K562 (cell line): ENCODE results near the gene SDCCAG8. TPM values are rescaled to one million over a fixed set of nuclear protein-coding genes. Genes with fewer than 3 reads are reported as not detected.
A peak's percentile ranks its signal among the peaks of the same experiment; 100 is the strongest.

Source experiments
- ATAC-seq: fragments of 200-7000 bp; cut with Tn5 transposase; 3 replicates; pipeline ENCODE4 v1.9.1; 2020; ENCODE audit warnings: moderate library complexity
- BruUV-seq: library from RNA; stranded (reverse); fragments of 400-500 nt; replicated peaks from 2 replicates; lab custom pipeline; 2021; lab: Mats Ljungman, UMichigan
- CTCF ChIA-PET: fragments of 300-600 bp; formaldehyde crosslinking; extraction: SDS; loops from one replicate; lab custom pipeline; 2021; ENCODE audit warnings: low intra/inter-chr PET ratio; lab: Yijun Ruan, JAX
- POLR2A ChIA-PET: fragments of 300-600, 350-650 bp; sonication (Branson Sonifier 250); formaldehyde crosslinking; extraction: SDS; loops from one replicate; lab custom pipeline; 2021; ENCODE audit warnings: antibody characterized with exemption, inconsistent platforms; lab: Yijun Ruan, JAX
- DNase-seq, 4 experiments: peaks; one replicate each; pipeline versions ENCODE4 v3.0.0 to v3.0.0-alpha.2; 2011 to 2018; ENCODE audit warnings: low spot score in 3 of 4, mixed read lengths in 3 of 4; ENCODE audit errors: extremely low read depth in 1 of 4
- FAIRE-seq: peaks from 2 replicates; lab custom pipeline; 2011; peaks lifted over from hg19 to GRCh38; lab: Jason Lieb, UNC
- H2AFZ ChIP-seq: 2 replicates; pipeline ENCODE4 v1.6.0; 2011; ENCODE audit warnings: low read depth, low read length, control low read depth, inconsistent platforms
- H3K27ac ChIP-seq: fragments of 200-600 bp; 3 replicates; pipeline ENCODE4 v1.8.0; 2011; ENCODE audit warnings: low read depth, mild to moderate bottlenecking, control low read depth, inconsistent platforms, low read length, moderate library complexity, mixed read lengths; ENCODE audit errors: extremely low read depth
- H3K27me3 ChIP-seq, 2 experiments: fragments of 300-600 bp in 1 of 2; 2 replicates in 1 of 2; 3 replicates in 1 of 2; pipeline versions ENCODE4 v1.6.0 to v1.8.0; 2011; ENCODE audit warnings: inconsistent platforms in 2 of 2, low read length in 2 of 2, mild to moderate bottlenecking in 1 of 2, mixed read lengths in 1 of 2, moderate library complexity in 1 of 2; ENCODE audit not compliant: control insufficient read depth in 2 of 2, insufficient read depth in 2 of 2
- H3K36me3 ChIP-seq: fragments of 300-600 bp; 3 replicates; pipeline ENCODE4 v1.8.0; 2011; ENCODE audit warnings: mild to moderate bottlenecking, low read length, inconsistent platforms; ENCODE audit not compliant: control insufficient read depth, insufficient read depth
- H3K4me1 ChIP-seq, 2 experiments: fragments of 200-600 bp in 1 of 2; replicated peaks in 1 of 2; 2 replicates in 1 of 2; 3 replicates in 1 of 2; pipeline versions ENCODE4 v1.5.1 to v1.8.0; 2011; ENCODE audit warnings: inconsistent platforms in 2 of 2, low read length in 2 of 2, mild to moderate bottlenecking in 1 of 2, mixed read lengths in 1 of 2, moderate library complexity in 1 of 2; ENCODE audit not compliant: control insufficient read depth in 2 of 2, insufficient read depth in 2 of 2
- H3K4me2 ChIP-seq: 2 replicates; pipeline ENCODE4 v1.6.1; 2011; ENCODE audit warnings: low read length, control low read depth, inconsistent platforms, mixed read lengths; ENCODE audit not compliant: insufficient read depth
- H3K4me3 ChIP-seq: fragments of 200-600 bp; sonication (generic), shearing (Covaris generic); 2 replicates; pipeline ENCODE4 v1.5.1; 2016; ENCODE audit warnings: control low read depth, inconsistent platforms
- H3K79me2 ChIP-seq: fragments of 200-600 bp; 3 replicates; pipeline ENCODE4 v1.8.0; 2011; ENCODE audit warnings: low read length, inconsistent platforms; ENCODE audit not compliant: control insufficient read depth, insufficient read depth
- H3K9ac ChIP-seq, 2 experiments: 2 replicates each; pipeline versions ENCODE4 v1.6.0 to v1.6.1; 2011; ENCODE audit warnings: low read depth in 2 of 2, low read length in 2 of 2, control low read depth in 1 of 2, inconsistent platforms in 1 of 2, mild to moderate bottlenecking in 1 of 2, mixed read lengths in 1 of 2; ENCODE audit not compliant: insufficient read depth in 1 of 2
- H3K9me1 ChIP-seq: one replicate; pipeline ENCODE4 v1.6.0; 2011; ENCODE audit warnings: inconsistent platforms, mild to moderate bottlenecking, low read length, moderate library complexity; ENCODE audit not compliant: control insufficient read depth, insufficient read depth
- H3K9me3 ChIP-seq: replicated peaks from 2 replicates; pipeline ENCODE4 v1.5.1; 2011; ENCODE audit warnings: low read depth, low read length, inconsistent platforms; ENCODE audit not compliant: control insufficient read depth, insufficient read depth
- H4K20me1 ChIP-seq: replicated peaks from 2 replicates; pipeline ENCODE4 v1.6.1; 2011; ENCODE audit warnings: low read length, inconsistent platforms, mixed read lengths; ENCODE audit not compliant: control insufficient read depth, insufficient read depth
- CEBPB ChIP-seq: fragments of 450-650 bp; IDR thresholded peaks from 2 replicates; pipeline ENCODE4 v1.6.1; 2016; ENCODE audit warnings: missing genetic modification characterization, missing compliant biosample characterization
- CEBPG ChIP-seq, 3 experiments: fragments of 200-800 bp in 1 of 3; sonication (Bioruptor generic) in 1 of 3; sonication (generic) in 1 of 3; formaldehyde crosslinking in 1 of 3; IDR thresholded peaks in 2 of 3; conservative IDR thresholded peaks in 1 of 3; 2 replicates each; pipeline versions ENCODE4 v1.6.1 to v1.8.0; 2016 to 2022; ENCODE audit warnings: missing compliant biosample characterization in 2 of 3, missing genetic modification characterization in 2 of 3, mild to moderate bottlenecking in 1 of 3, missing genetic modification reagents in 1 of 3
- FIP1L1 ChIP-seq: fragments of 200-400 bp; formaldehyde crosslinking; IDR thresholded peaks from 2 replicates; pipeline ENCODE4 v1.6.1; 2018; ENCODE audit warnings: mild to moderate bottlenecking, low read depth, low read length; ENCODE audit not compliant: poor library complexity, severe bottlenecking
- HIVEP1 ChIP-seq: fragments of 250-450 bp; sonication (Bioruptor Pico); IDR thresholded peaks from 2 replicates; pipeline ENCODE4 v1.4.0; 2020; ENCODE audit warnings: mild to moderate bottlenecking
- KDM1A ChIP-seq, 2 experiments: fragments of 450-650 bp; IDR thresholded peaks; 2 replicates each; pipeline ENCODE4 v1.6.1; 2016; ENCODE audit warnings: mild to moderate bottlenecking in 2 of 2
- NR3C1 ChIP-seq: sonication (generic); formaldehyde crosslinking; IDR thresholded peaks from 2 replicates; pipeline ENCODE4 v1.8.1; 2022; ENCODE audit warnings: missing genetic modification reagents
- RBM25 ChIP-seq: fragments of 200-400 bp; formaldehyde crosslinking; IDR thresholded peaks from 2 replicates; pipeline ENCODE4 v1.6.1; 2018; ENCODE audit warnings: low read length, low read depth, moderate library complexity; ENCODE audit not compliant: severe bottlenecking
- TAF15 ChIP-seq: fragments of 200-400 bp; formaldehyde crosslinking; IDR thresholded peaks from 2 replicates; pipeline ENCODE4 v1.6.1; 2017; ENCODE audit warnings: mild to moderate bottlenecking, low read depth, low read length, moderate library complexity
- ZBTB8A ChIP-seq: fragments of 450-650 bp; IDR thresholded peaks from 2 replicates; pipeline ENCODE4 v1.6.1; 2018; ENCODE audit warnings: mild to moderate bottlenecking, moderate library complexity; ENCODE audit not compliant: partially characterized antibody
- ZFP1 ChIP-seq: fragments of 450-650 bp; formaldehyde crosslinking; IDR thresholded peaks from 2 replicates; pipeline ENCODE4 v1.4.0; 2020; ENCODE audit warnings: mild to moderate bottlenecking, mixed read lengths
- ZNF24 ChIP-seq: fragments of 450-650 bp; IDR thresholded peaks from 2 replicates; pipeline ENCODE4 v1.6.1; 2016
- ZNF695 ChIP-seq: fragments of 450-650 bp; formaldehyde crosslinking; IDR thresholded peaks from 2 replicates; pipeline ENCODE4 v1.4.0; 2020; ENCODE audit warnings: mild to moderate bottlenecking, moderate library complexity
- whole genome bisulfite sequencing: fragments of 100-300 bp; shearing (Covaris generic); methylation state at CpG from one replicate; pipeline ENCODE4 v1.1.6; 2016; ENCODE audit warnings: low coverage, mixed read lengths; ENCODE audit not compliant: insufficient coverage; ENCODE audit errors: missing lambda C conversion rate; 5-methylcytosine and 5-hydroxymethylcytosine counted together
- in situ Hi-C: fragments of 300-500 bp; cut with MboI; formaldehyde crosslinking; loops from 4 replicates; pipeline ENCODE4 v1.15.0; 2018; ENCODE audit warnings: inconsistent platforms, mixed read lengths
- intact Hi-C: fragments of 100-400 bp; cut with micrococcal nuclease; formaldehyde crosslinking; loops from 2 replicates; pipeline ENCODE4 v1.14.2; 2022
- polyA plus RNA-seq, 8 experiments: library from polyadenylated mRNA; depleted of rRNA in 4 of 8; stranded (reverse) in 5 of 8; unstranded in 3 of 8; fragments of >200 nt; fragmentation: Nextera tagmentation in 2 of 8; fragmentation: Illumina TruSeq in 1 of 8; extraction: Ambion mirVana in 2 of 8; extraction: Trizol in 1 of 8; gene quantifications; 2 replicates each; pipeline versions ENCODE4 v1.2.1 to v1.2.3, GENCODE V29; 2011 to 2014; ENCODE audit warnings: inconsistent platforms in 1 of 8, missing spikeins in 1 of 8
- total RNA-seq, 7 experiments: library from RNA; depleted of rRNA in 6 of 7; stranded (reverse); fragments of >200 nt in 6 of 7; fragmentation: Illumina TruSeq in 2 of 7; extraction: Trizol in 2 of 7; gene quantifications; 2 replicates each; pipeline versions ENCODE4 v1.2.1 to v1.2.3, GENCODE V29; 2011 to 2021; ENCODE audit warnings: low replicate concordance in 1 of 7
- TF ChIP-seq, protein P1 (sequence below): fragments of 450-650 bp; formaldehyde crosslinking; IDR thresholded peaks from 2 replicates; pipeline ENCODE4 v1.4.0; 2020; ENCODE audit warnings: mild to moderate bottlenecking

Gene SDCCAG8
- total and polyA plus RNA-seq, 9 of the 15 experiments (the other 6 are each of a cell fraction or from before 2014, with no cell fraction given): 17.9 to 36.7 (median 25.4) TPM

DNA sequence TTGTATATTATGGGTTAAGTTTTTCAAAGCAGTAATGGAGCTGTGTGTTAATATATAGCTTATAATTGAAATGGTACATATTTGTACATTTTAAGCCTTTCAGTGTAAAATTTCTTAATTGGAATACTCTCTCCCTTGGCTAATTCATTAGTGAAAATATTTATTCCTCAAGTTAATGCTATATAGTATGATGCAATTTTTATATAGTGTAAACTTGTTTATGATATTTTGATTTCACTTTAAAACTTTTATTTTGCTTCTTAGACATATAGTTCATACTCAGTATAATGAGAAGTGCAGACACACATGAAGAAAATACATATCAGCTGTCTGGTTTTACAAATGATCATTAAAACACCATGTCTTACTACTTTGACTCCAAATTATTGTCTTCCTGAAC lies 140.6 kb downstream of the SDCCAG8 start:
- no peak for ATAC-seq
- no peaks in the 10 kb centered on the region for H3K4me1 ChIP-seq
- TF ChIP-seq CEBPG (CRISPR knock-in tag; IDR thresholded peaks at IDR 0.05) (no peak), CEBPG (tag; conservative IDR thresholded peaks at IDR 0.05 in 1 of 2, IDR thresholded peaks at IDR 0.05 in 1 of 2) (peak; percentile 54 to 77; a peak in 3 of 4 replicates), HIVEP1 (CRISPR knock-in tag) (no peak), CEBPB (tag) (0 out of 2 replicates have a peak, but pooled peaks have one; percentile 27)
- no peaks in the 10 kb centered on the region for H4K20me1 ChIP-seq
- no peak for DNase-seq
- no peaks in the 10 kb centered on the region for H3K79me2 ChIP-seq
- no peaks in the 10 kb centered on the region for H3K9me3 ChIP-seq
- POLR2A ChIA-PET: no interaction called here
- intact Hi-C loops (no loop called here), in situ Hi-C loops (no loop called here)
- no TSS peak for BruUV-seq
- no peak overlapping the region for H3K4me2 ChIP-seq
- no peak overlapping the region for H3K9ac ChIP-seq
- CTCF ChIA-PET: no interaction called here
- no peaks in the 10 kb centered on the region for H3K9me1 ChIP-seq
- no peak for FAIRE-seq
- H3K4me3 ChIP-seq: no peak overlapping the region
- no peak overlapping the region for H2AFZ ChIP-seq
- no peaks in the 10 kb centered on the region for H3K36me3 ChIP-seq
- H3K27ac ChIP-seq: no peak overlapping the region
- H3K27me3 ChIP-seq: no peaks in the 10 kb centered on the region

DNA sequence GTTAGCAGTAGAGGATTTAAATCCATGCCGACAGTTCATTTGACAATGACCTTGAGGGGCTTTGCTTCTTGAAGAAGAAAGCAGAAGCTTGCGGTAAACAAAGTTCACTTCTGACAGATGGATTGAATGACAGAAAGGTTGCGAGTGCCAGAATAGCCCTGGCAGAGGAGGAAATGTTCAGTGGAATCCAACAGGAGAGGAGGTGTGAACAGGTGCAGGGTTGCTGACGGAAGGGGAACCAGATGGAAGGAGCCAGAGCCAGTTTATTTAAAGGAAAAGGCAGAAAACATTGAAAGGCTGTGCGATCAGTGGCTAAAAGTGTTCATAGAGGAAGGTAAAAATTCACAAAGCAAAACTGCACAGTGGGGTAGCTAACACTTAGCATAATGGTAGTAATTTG lies 141.0 kb downstream of the SDCCAG8 start:
- WGBS: 48% methylated on average over 5 of the region's 5 CpGs
- no TSS peak for BruUV-seq
- no peak for ATAC-seq

More for the DNA sequence above, 141.0 kb downstream of the SDCCAG8 start:
- POLR2A ChIA-PET: interaction anchor here (0.6 kb wide), 1 partner anchor 347 kb away, joined by 4 read pairs; no protein-coding TSS in a partner anchor
- CTCF ChIA-PET: no interaction called here
- Histone ChIP-seq H3K9me3 (no peaks in the 10 kb centered on the region), H3K4me2 (no peak overlapping the region), H3K4me1 (no peaks in the 10 kb centered on the region), H3K4me3 (no peak overlapping the region), H3K79me2 (no peaks in the 10 kb centered on the region), H2AFZ (no peak overlapping the region), H3K36me3 (no peaks in the 10 kb centered on the region), H3K27ac (no peak overlapping the region), H4K20me1 (no peaks in the 10 kb centered on the region), H3K9ac (no peak overlapping the region), H3K27me3 (no peaks in the 10 kb centered on the region), H3K9me1 (no peaks in the 10 kb centered on the region)
- intact Hi-C loops (no loop called here), in situ Hi-C loops (no loop called here)
- FAIRE-seq (no peak), DNase-seq (no peak)
- TF ChIP-seq NR3C1 (CRISPR knock-in tag) (no peak), ZFP1 (CRISPR knock-in tag) (no peak), ZNF695 (CRISPR knock-in tag) (no peak), RBM25 (no peak), FIP1L1 (no peak), ZNF24 (no peak), ZBTB8A (no peak), KDM1A (IDR thresholded peaks at IDR 0.05) (no peak), TAF15 (no peak)
- TF ChIP-seq, protein P1, sequence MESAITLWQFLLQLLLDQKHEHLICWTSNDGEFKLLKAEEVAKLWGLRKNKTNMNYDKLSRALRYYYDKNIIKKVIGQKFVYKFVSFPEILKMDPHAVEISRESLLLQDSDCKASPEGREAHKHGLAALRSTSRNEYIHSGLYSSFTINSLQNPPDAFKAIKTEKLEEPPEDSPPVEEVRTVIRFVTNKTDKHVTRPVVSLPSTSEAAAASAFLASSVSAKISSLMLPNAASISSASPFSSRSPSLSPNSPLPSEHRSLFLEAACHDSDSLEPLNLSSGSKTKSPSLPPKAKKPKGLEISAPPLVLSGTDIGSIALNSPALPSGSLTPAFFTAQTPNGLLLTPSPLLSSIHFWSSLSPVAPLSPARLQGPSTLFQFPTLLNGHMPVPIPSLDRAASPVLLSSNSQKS (CRISPR knock-in tag): no peak
